Activated CD4-positive, alpha-beta T cell treated with anti-CD3 and anti-CD28 coated beads, Interleukin-2, amount 10 ng/mL, durations not matched to agents 24 days and 14 days (primary cell): ENCODE results near the gene CCDC180. TPM values are rescaled to one million over a fixed set of nuclear protein-coding genes. Genes with fewer than 3 reads are reported as not detected.
"Not testable (repeated sequence)": the region's sequence is repeated elsewhere in the genome, so short reads cannot be mapped to it uniquely, and the experiment has no call there.

Experiments used
- DNase-seq: peaks from one replicate; pipeline ENCODE4 v3.0.0; 2022
- H3K27ac Mint-ChIP-seq: one replicate; pipeline ENCODE4 v1.8.0; 2022; ENCODE audit warnings: mild to moderate bottlenecking, mixed read lengths
- H3K27me3 Mint-ChIP-seq: one replicate; pipeline ENCODE4 v1.8.0; 2022; ENCODE audit warnings: mixed read lengths
- H3K36me3 Mint-ChIP-seq: one replicate; pipeline ENCODE4 v1.8.0; 2022; ENCODE audit warnings: low read depth, mild to moderate bottlenecking, mixed read lengths
- H3K4me1 Mint-ChIP-seq: one replicate; pipeline ENCODE4 v1.8.0; 2021; ENCODE audit warnings: mixed read lengths
- H3K4me3 Mint-ChIP-seq: one replicate; pipeline ENCODE4 v1.8.0; 2022; ENCODE audit warnings: mild to moderate bottlenecking, moderate library complexity, mixed read lengths
- H3K9me3 Mint-ChIP-seq: one replicate; pipeline ENCODE4 v1.8.0; 2021; ENCODE audit warnings: mixed read lengths
- intact Hi-C: fragments of 100-400 bp; cut with micrococcal nuclease; formaldehyde crosslinking; loops from one replicate; pipeline ENCODE4 v1.15.1; 2023
- total RNA-seq: library from RNA; stranded (reverse); gene quantifications from 2 replicates; pipeline ENCODE4 v1.2.3, GENCODE V29; 2022

Gene CCDC180
- total RNA-seq, 1 donor from 2014 or later: 0.89 TPM

- H3K36me3 Mint-ChIP-seq: no peaks in the 10 kb centered on the region
Measured at GRCh38 chr9:97316904-97317303, 9.4 kb downstream of the CCDC180 start.

DNA sequence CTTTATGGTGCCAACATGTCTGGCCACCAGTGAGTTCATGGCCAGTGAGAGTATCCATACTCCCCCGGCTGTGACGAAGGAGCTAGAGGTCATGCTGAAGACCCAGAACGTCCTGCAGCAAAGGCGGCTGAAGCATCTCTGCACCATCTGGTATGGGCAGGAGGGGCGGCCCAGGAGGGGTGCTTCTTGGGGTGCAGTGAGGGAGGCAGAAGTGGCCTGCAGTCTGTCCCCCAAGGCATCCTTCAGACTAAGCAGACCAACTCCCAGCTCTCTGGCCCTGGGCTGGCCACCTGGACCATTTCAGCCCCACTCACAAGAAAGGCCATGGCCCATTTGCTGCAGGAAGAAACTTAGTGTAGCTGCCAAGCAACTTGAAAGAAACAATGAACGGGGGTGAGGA lies 11.0 kb downstream of the CCDC180 start:
- no peak for DNase-seq
- Mint-ChIP-seq H3K27ac (no peak overlapping the region), H3K36me3 (no peaks in the 10 kb centered on the region), H3K4me1 (peaks cover 7% of the 10 kb centered on the region), H3K27me3 (no peaks in the 10 kb centered on the region), H3K4me3 (no peak overlapping the region), H3K9me3 (no peaks in the 10 kb centered on the region)
- intact Hi-C loops: no loop called here

More at GRCh38 chr9:97316904-97317303, 9.4 kb downstream of the CCDC180 start:
- no peaks in the 10 kb centered on the region for H3K27me3 Mint-ChIP-seq
- H3K4me1 Mint-ChIP-seq: peaks cover 7% of the 10 kb centered on the region
- no peak for DNase-seq
- H3K4me3 Mint-ChIP-seq: no peak overlapping the region
- no peak overlapping the region for H3K27ac Mint-ChIP-seq
- no peaks in the 10 kb centered on the region for H3K9me3 Mint-ChIP-seq
- intact Hi-C loops: no loop called here

DNA sequence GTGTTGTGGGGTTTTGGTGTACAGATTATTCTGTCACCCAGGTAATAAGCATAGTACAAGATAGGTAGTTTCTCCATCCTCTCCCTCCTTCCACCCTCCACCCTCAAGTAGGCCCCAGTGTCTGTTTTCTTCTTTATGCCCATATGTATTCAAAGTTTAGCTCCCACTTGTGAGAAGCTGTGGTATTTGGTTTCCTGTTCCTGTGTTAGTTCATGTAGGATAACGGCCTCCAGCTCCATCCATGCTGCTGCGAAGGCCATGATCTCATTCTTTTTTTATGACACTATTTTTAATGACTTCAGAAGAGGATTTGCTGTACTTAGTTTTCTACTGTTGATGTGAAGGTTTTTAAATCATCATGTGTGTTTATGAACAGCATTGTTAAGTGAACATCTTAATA lies 11.9 kb downstream of the CCDC180 start:
- Mint-ChIP-seq H3K4me1 (peaks cover 7% of the 10 kb centered on the region), H3K27me3 (no peaks in the 10 kb centered on the region), H3K36me3 (no peaks in the 10 kb centered on the region), H3K27ac (no peak overlapping the region), H3K9me3 (no peaks in the 10 kb centered on the region), H3K4me3 (no peak overlapping the region)
- DNase-seq: no peak
- intact Hi-C loops: no loop called here

GRCh38 chr9:97320080-97320642 lies 12.7 kb downstream of the CCDC180 start:
- Mint-ChIP-seq H3K9me3 (no peaks in the 10 kb centered on the region), H3K4me3 (no peak overlapping the region), H3K27me3 (no peaks in the 10 kb centered on the region), H3K27ac (no peak overlapping the region), H3K4me1 (peaks cover 7% of the 10 kb centered on the region), H3K36me3 (no peaks in the 10 kb centered on the region)
- intact Hi-C loops: no loop called here
- no peak for DNase-seq

GRCh38 chr9:97321251-97321650 lies 13.8 kb downstream of the CCDC180 start:
- Mint-ChIP-seq H3K4me1 (peaks cover 7% of the 10 kb centered on the region), H3K4me3 (no peak overlapping the region), H3K27ac (no peak overlapping the region), H3K36me3 (no peaks in the 10 kb centered on the region), H3K27me3 (no peaks in the 10 kb centered on the region), H3K9me3 (no peaks in the 10 kb centered on the region)
- DNase-seq: no peak
- intact Hi-C loops: no loop called here

- no peaks in the 10 kb centered on the region for H3K36me3 Mint-ChIP-seq
- intact Hi-C loops: no loop called here
- H3K4me1 Mint-ChIP-seq: peaks cover 7% of the 10 kb centered on the region
- H3K4me3 Mint-ChIP-seq: no peak overlapping the region
- DNase-seq: no peak
- no peaks in the 10 kb centered on the region for H3K9me3 Mint-ChIP-seq
- H3K27me3 Mint-ChIP-seq: no peaks in the 10 kb centered on the region
- H3K27ac Mint-ChIP-seq: no peak overlapping the region
Measured at GRCh38 chr9:97321691-97322090, 14.2 kb downstream of the CCDC180 start.

DNA sequence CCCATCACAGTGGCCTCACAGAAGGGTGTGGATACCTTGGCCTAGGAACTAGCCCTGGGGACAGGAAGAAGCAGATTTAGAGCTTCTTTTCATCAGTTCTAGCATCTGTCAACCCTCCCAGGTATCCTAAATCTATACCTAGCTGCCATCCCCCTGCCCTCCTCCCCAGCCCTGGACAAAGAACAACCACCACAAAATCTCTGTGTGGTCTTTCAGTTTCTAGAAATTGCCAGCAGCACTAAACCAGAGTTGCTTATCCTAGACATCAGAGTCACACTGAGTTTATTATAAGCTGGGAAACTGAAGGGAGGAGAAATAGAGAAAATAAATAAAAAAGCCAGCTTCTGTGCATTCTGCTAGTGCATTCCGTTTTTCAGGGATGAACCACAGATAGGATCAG lies 14.6 kb downstream of the CCDC180 start:
- H3K36me3 Mint-ChIP-seq: no peaks in the 10 kb centered on the region
- intact Hi-C loops: no loop called here
- H3K4me1 Mint-ChIP-seq: peaks cover 7% of the 10 kb centered on the region
- no peak for DNase-seq
- no peak overlapping the region for H3K4me3 Mint-ChIP-seq
- H3K9me3 Mint-ChIP-seq: no peaks in the 10 kb centered on the region
- no peaks in the 10 kb centered on the region for H3K27me3 Mint-ChIP-seq
- H3K27ac Mint-ChIP-seq: no peak overlapping the region

- DNase-seq: no peak
- H3K36me3 Mint-ChIP-seq: no peaks in the 10 kb centered on the region
- no peaks in the 10 kb centered on the region for H3K27me3 Mint-ChIP-seq
- H3K4me1 Mint-ChIP-seq: no peaks in the 10 kb centered on the region
- H3K4me3 Mint-ChIP-seq: no peak overlapping the region
- no peaks in the 10 kb centered on the region for H3K9me3 Mint-ChIP-seq
- no peak overlapping the region for H3K27ac Mint-ChIP-seq
- intact Hi-C loops: no loop called here
Measured at GRCh38 chr9:97324954-97325353, 17.5 kb downstream of the CCDC180 start.

- Mint-ChIP-seq H3K27ac (no peak overlapping the region), H3K9me3 (peaks cover 2% of the 10 kb centered on the region), H3K27me3 (peaks cover 2% of the 10 kb centered on the region), H3K4me3 (no peak overlapping the region), H3K36me3 (no peaks in the 10 kb centered on the region), H3K4me1 (no peaks in the 10 kb centered on the region)
- no peak for DNase-seq
- intact Hi-C loops: no loop called here
Measured at GRCh38 chr9:97327562-97327961, 20.1 kb downstream of the CCDC180 start.

DNA sequence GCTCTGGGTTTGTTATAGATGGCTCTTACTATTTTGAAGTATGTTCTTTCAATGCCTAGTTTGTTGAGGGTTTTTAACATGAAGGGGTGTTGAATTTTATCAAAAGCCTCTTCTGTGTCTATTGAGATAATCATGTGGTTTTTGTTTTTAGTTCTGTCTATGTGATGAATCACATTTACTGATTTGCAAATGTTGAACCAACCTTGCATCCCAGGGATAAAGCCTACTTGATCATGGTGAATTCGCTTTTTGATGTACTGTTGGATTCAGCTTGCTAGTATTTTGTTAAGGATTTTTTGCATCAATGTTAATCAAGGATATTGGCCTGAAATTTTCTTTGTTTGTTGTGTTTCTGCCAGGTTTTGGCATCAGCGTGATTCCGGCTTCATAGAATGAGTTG lies 25.5 kb downstream of the CCDC180 start:
- Mint-ChIP-seq H3K27ac (no peak overlapping the region), H3K4me3 (no peak overlapping the region), H3K36me3 (peaks cover 2% of the 10 kb centered on the region), H3K4me1 (no peaks in the 10 kb centered on the region), H3K9me3 (peaks cover 7% of the 10 kb centered on the region), H3K27me3 (peaks cover 3% of the 10 kb centered on the region)
- intact Hi-C loops: no loop called here
- no peak for DNase-seq

DNA sequence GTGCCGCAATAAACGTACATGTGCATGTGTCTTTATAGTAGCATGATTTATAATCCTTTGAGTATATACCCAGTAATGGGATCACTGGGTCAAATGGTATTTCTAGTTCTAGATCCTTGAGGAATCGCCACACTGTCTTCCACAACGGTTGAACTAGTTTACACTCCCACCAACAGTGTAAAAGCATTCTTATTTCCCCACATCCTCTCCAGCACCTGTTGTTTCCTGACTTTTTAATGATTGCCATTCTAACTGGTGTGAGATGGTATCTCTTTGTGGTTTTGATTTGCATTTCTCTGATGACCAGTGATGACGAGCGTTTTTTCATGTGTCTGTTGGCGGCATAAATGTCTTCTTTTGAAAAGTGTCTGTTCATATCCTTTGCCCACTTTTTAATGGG lies 28.2 kb downstream of the CCDC180 start:
- intact Hi-C loops: not testable (repeated sequence)

GRCh38 chr9:97348871-97349270 lies 41.4 kb downstream of the CCDC180 start:
- Mint-ChIP-seq H3K27me3 (no peaks in the 10 kb centered on the region), H3K4me1 (no peaks in the 10 kb centered on the region), H3K9me3 (no peaks in the 10 kb centered on the region), H3K36me3 (no peaks in the 10 kb centered on the region), H3K27ac (no peak overlapping the region), H3K4me3 (no peak overlapping the region)
- DNase-seq: no peak
- intact Hi-C loops: no loop called here

More for the DNA sequence above, 28.2 kb downstream of the CCDC180 start:
- H3K27me3 Mint-ChIP-seq, H3K9me3 Mint-ChIP-seq, H3K4me1 Mint-ChIP-seq, H3K36me3 Mint-ChIP-seq, H3K27ac Mint-ChIP-seq, H3K4me3 Mint-ChIP-seq, DNase-seq: not testable (repeated sequence)

- Mint-ChIP-seq H3K9me3 (no peaks in the 10 kb centered on the region), H3K27ac (no peak overlapping the region), H3K4me3 (no peak overlapping the region), H3K4me1 (no peaks in the 10 kb centered on the region), H3K36me3 (no peaks in the 10 kb centered on the region), H3K27me3 (no peaks in the 10 kb centered on the region)
- DNase-seq: no peak
- intact Hi-C loops: no loop called here
Measured at GRCh38 chr9:97349400-97349799, 41.9 kb downstream of the CCDC180 start.

DNA sequence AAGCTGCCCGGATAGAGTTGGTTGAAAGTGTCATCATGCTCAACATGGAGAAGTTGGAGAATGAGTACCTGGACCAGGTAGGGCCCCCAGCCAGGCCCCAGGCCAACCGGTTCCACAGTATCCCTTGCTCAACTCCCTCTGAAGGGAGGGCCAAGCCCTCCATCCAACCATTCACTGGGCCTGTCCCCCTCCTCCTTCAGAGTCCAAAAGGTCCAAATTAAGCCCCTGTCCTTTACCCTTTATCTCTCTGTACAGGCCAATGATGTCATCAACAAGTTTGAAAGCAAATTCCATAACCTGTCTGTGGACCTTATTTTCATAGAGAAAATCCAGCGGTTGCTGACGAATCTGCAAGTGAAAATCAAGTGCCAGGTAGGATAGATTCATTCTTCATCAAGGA lies 47.2 kb downstream of the CCDC180 start:
- no peaks in the 10 kb centered on the region for H3K27me3 Mint-ChIP-seq
- no peak overlapping the region for H3K4me3 Mint-ChIP-seq
- H3K27ac Mint-ChIP-seq: no peak overlapping the region
- no peaks in the 10 kb centered on the region for H3K36me3 Mint-ChIP-seq
- no peaks in the 10 kb centered on the region for H3K9me3 Mint-ChIP-seq
- no peaks in the 10 kb centered on the region for H3K4me1 Mint-ChIP-seq
- intact Hi-C loops: no loop called here
- no peak for DNase-seq

- intact Hi-C loops: no loop called here
- no peaks in the 10 kb centered on the region for H3K36me3 Mint-ChIP-seq
- H3K27me3 Mint-ChIP-seq: no peaks in the 10 kb centered on the region
- H3K4me3 Mint-ChIP-seq: no peak overlapping the region
- no peak for DNase-seq
- H3K4me1 Mint-ChIP-seq: no peaks in the 10 kb centered on the region
- no peak overlapping the region for H3K27ac Mint-ChIP-seq
- H3K9me3 Mint-ChIP-seq: no peaks in the 10 kb centered on the region
Measured at GRCh38 chr9:97357056-97357455, 49.6 kb downstream of the CCDC180 start.
